HepG2 (cell line): ENCODE data around the gene HTRA2. TPM values are rescaled to one million over a fixed set of nuclear protein-coding genes. Genes with fewer than 3 reads are reported as not detected.
A peak's percentile ranks its signal among the peaks of the same experiment; 100 is the strongest.

Experiments
- KDM6A ChIP-seq: IDR thresholded peaks from 2 replicates; pipeline ENCODE4 v1.6.1; 2016; ENCODE audit warnings: low read depth
- MTF2 ChIP-seq: sonication (generic); formaldehyde crosslinking; IDR thresholded peaks from 2 replicates; pipeline ENCODE4 v1.5.0; 2020; ENCODE audit warnings: missing genetic modification reagents, borderline replicate concordance
- POLR2A ChIP-seq, 2 experiments: IDR thresholded peaks; 2 replicates each; pipeline ENCODE4 v1.6.1; 2011; ENCODE audit warnings: low read depth in 2 of 2, low read length in 2 of 2, mild to moderate bottlenecking in 1 of 2, moderate library complexity in 1 of 2; ENCODE audit not compliant: insufficient read depth in 1 of 2
- PRMT3 ChIP-seq: sonication (generic); formaldehyde crosslinking; IDR thresholded peaks from 2 replicates; pipeline ENCODE4 v1.8.1; 2022; ENCODE audit warnings: low read depth, mild to moderate bottlenecking, moderate library complexity, missing genetic modification reagents, borderline replicate concordance
- PTBP1 ChIP-seq: fragments of 200-400 bp; formaldehyde crosslinking; IDR thresholded peaks from 2 replicates; pipeline ENCODE4 v1.6.1; 2018; ENCODE audit warnings: low read length, low read depth; ENCODE audit not compliant: poor library complexity, severe bottlenecking
- RCOR2 ChIP-seq: IDR thresholded peaks from 2 replicates; pipeline ENCODE4 v1.6.1; 2016; ENCODE audit warnings: missing biosample characterization, missing genetic modification reagents
- ZNF160 ChIP-seq: sonication (generic); formaldehyde crosslinking; IDR thresholded peaks from 2 replicates; pipeline ENCODE4 v1.8.0; 2022; ENCODE audit warnings: mild to moderate bottlenecking, inconsistent platforms, missing genetic modification reagents
- ZNF468 ChIP-seq: sonication (generic); formaldehyde crosslinking; IDR thresholded peaks from 2 replicates; pipeline ENCODE4 v1.8.0; 2022; ENCODE audit warnings: mild to moderate bottlenecking, moderate library complexity, missing genetic modification reagents
- ZNF609 ChIP-seq: sonication (generic); formaldehyde crosslinking; IDR thresholded peaks from 2 replicates; pipeline ENCODE4 v1.4.0; 2020; ENCODE audit warnings: mild to moderate bottlenecking, missing genetic modification reagents, borderline replicate concordance
- ZNF773 ChIP-seq: sonication (generic); formaldehyde crosslinking; IDR thresholded peaks from 2 replicates; pipeline ENCODE4 v1.4.0; 2020; ENCODE audit warnings: missing genetic modification reagents, borderline replicate concordance
- ZNF775 ChIP-seq: sonication (generic); formaldehyde crosslinking; IDR thresholded peaks from 2 replicates; pipeline ENCODE4 v1.4.0; 2020; ENCODE audit warnings: missing genetic modification reagents, mild to moderate bottlenecking, moderate library complexity, borderline replicate concordance
- polyA plus RNA-seq, 8 experiments: library from polyadenylated mRNA; depleted of rRNA in 3 of 8; stranded (reverse) in 7 of 8; unstranded in 1 of 8; fragments of >200 nt; fragmentation: Illumina TruSeq in 4 of 8; extraction: Trizol in 4 of 8; gene quantifications; 2 replicates each; pipeline versions ENCODE4 v1.2.1 to v1.2.3, GENCODE V29; 2011 to 2016; ENCODE audit warnings: low read depth in 4 of 8, missing spikeins in 1 of 8, mixed read lengths in 1 of 8; ENCODE audit not compliant: insufficient read depth in 1 of 8
- total RNA-seq, 5 experiments: library from RNA; depleted of rRNA; stranded (reverse); fragments of >200 nt; fragmentation: Illumina TruSeq; extraction: Trizol; gene quantifications; 2 replicates each; pipeline ENCODE4 v1.2.3, GENCODE V29; 2016; ENCODE audit warnings: low read depth in 1 of 5
- TF ChIP-seq, protein P1 (sequence below): sonication (generic); formaldehyde crosslinking; IDR thresholded peaks from 2 replicates; pipeline ENCODE4 v1.8.1; 2022; ENCODE audit warnings: low read depth, mild to moderate bottlenecking, missing genetic modification reagents
- TF ChIP-seq, protein P2 (sequence below): IDR thresholded peaks from 2 replicates; pipeline ENCODE4 v1.6.1; 2016; ENCODE audit warnings: low read depth, missing genetic modification reagents, missing compliant biosample characterization

HTRA2 gene
- total and polyA plus RNA-seq, 2 of the 13 experiments (the other 11 are each of a cell fraction or from before 2014, with no cell fraction given), result 47.7 to 50.3 TPM

DNA sequence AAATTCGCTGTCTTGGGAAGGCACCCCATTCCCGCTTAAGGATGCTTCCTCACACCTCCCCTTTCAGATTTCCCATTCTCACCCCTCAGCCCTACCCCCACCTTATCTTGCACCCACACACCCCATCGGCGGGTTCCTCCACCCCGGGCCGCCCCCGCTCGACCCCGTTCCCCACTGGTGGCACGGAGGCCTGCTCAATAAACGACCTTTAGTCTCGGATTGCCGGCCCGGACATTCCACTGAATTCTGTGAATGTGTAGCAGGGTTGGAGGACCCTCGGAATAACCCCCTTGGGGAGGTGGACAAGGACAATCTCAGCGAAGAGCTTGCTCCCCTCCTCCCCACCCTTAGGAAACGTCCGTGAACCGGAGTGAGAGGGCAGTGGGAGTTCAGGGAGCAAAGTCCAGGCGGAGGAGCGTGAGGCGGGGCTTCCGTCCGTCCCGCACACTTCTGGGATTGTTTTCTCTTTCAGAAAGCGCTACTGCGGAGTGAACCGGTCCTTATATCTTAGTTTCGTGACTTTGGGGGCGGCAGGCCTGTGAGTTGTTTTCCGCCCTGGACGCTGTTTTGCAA, 27.5 kb upstream of the HTRA2 start (continued):
- TF ChIP-seq, protein P1, sequence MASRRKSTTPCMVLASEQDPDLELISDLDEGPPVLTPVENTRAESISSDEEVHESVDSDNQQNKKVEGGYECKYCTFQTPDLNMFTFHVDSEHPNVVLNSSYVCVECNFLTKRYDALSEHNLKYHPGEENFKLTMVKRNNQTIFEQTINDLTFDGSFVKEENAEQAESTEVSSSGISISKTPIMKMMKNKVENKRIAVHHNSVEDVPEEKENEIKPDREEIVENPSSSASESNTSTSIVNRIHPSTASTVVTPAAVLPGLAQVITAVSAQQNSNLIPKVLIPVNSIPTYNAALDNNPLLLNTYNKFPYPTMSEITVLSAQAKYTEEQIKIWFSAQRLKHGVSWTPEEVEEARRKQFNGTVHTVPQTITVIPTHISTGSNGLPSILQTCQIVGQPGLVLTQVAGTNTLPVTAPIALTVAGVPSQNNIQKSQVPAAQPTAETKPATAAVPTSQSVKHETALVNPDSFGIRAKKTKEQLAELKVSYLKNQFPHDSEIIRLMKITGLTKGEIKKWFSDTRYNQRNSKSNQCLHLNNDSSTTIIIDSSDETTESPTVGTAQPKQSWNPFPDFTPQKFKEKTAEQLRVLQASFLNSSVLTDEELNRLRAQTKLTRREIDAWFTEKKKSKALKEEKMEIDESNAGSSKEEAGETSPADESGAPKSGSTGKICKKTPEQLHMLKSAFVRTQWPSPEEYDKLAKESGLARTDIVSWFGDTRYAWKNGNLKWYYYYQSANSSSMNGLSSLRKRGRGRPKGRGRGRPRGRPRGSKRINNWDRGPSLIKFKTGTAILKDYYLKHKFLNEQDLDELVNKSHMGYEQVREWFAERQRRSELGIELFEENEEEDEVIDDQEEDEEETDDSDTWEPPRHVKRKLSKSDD (CRISPR knock-in tag), result peak; percentile 38; the same call in 1 of the 2 replicates
- TF ChIP-seq PTBP1, result no peak
- no peak for TF ChIP-seq PRMT3 (CRISPR knock-in tag)
- TF ChIP-seq POLR2A (IDR thresholded peaks at IDR 0.05; ENCODE audit: insufficient read depth in 1 of 2, low read depth in 2 of 2, low read length in 2 of 2), result peak in 1 of 2 experiments; percentile 75; a peak in 2 of 4 replicates
- TF ChIP-seq RCOR2, result peak; percentile 71
- TF ChIP-seq ZNF775 (CRISPR knock-in tag), result no peak
- TF ChIP-seq ZNF773 (CRISPR knock-in tag), result no peak
- peak; percentile 52; the same call in 1 of the 2 replicates for TF ChIP-seq ZNF609
- peak; percentile 89; the same call in 1 of the 2 replicates for TF ChIP-seq KDM6A
- TF ChIP-seq ZNF468 (CRISPR knock-in tag), result no peak
- TF ChIP-seq MTF2 (CRISPR knock-in tag), result no peak
- TF ChIP-seq ZNF160 (CRISPR knock-in tag), result no peak
- TF ChIP-seq, protein P2, sequence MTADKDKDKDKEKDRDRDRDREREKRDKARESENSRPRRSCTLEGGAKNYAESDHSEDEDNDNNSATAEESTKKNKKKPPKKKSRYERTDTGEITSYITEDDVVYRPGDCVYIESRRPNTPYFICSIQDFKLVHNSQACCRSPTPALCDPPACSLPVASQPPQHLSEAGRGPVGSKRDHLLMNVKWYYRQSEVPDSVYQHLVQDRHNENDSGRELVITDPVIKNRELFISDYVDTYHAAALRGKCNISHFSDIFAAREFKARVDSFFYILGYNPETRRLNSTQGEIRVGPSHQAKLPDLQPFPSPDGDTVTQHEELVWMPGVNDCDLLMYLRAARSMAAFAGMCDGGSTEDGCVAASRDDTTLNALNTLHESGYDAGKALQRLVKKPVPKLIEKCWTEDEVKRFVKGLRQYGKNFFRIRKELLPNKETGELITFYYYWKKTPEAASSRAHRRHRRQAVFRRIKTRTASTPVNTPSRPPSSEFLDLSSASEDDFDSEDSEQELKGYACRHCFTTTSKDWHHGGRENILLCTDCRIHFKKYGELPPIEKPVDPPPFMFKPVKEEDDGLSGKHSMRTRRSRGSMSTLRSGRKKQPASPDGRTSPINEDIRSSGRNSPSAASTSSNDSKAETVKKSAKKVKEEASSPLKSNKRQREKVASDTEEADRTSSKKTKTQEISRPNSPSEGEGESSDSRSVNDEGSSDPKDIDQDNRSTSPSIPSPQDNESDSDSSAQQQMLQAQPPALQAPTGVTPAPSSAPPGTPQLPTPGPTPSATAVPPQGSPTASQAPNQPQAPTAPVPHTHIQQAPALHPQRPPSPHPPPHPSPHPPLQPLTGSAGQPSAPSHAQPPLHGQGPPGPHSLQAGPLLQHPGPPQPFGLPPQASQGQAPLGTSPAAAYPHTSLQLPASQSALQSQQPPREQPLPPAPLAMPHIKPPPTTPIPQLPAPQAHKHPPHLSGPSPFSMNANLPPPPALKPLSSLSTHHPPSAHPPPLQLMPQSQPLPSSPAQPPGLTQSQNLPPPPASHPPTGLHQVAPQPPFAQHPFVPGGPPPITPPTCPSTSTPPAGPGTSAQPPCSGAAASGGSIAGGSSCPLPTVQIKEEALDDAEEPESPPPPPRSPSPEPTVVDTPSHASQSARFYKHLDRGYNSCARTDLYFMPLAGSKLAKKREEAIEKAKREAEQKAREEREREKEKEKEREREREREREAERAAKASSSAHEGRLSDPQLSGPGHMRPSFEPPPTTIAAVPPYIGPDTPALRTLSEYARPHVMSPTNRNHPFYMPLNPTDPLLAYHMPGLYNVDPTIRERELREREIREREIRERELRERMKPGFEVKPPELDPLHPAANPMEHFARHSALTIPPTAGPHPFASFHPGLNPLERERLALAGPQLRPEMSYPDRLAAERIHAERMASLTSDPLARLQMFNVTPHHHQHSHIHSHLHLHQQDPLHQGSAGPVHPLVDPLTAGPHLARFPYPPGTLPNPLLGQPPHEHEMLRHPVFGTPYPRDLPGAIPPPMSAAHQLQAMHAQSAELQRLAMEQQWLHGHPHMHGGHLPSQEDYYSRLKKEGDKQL, result peak; percentile 74; the same call in 1 of the 2 replicates
